Spleen (tissue), 7 donors: ENCODE data around the gene UBN1.

Source experiments
- POLR2A ChIP-seq, 3 donors: fragments of 450-650 bp; IDR thresholded peaks; one replicate each; pipeline ENCODE4 v1.5.1; 2017; ENCODE audit warnings: antibody characterized with exemption in 3 of 3, mild to moderate bottlenecking in 1 of 3
- POLR2AphosphoS5 ChIP-seq, 3 donors: sonication (generic); formaldehyde crosslinking; IDR thresholded peaks; one replicate each; pipeline ENCODE4 v1.5.1; 2017; ENCODE audit warnings: antibody characterized with exemption in 3 of 3
- TF ChIP-seq, protein P1 (sequence below), 11 experiments: fragments of 200-600 bp in 7 of 11; fragments of 450-650 bp in 4 of 11; sonication (generic) in 4 of 11; IDR thresholded peaks in 8 of 11; conservative IDR thresholded peaks in 3 of 11; 1 replicate in 7 of 11; 2 replicates in 4 of 11; pipeline versions ENCODE4 v1.4.0 to v1.8.0; 2016 to 2021; ENCODE audit warnings: antibody characterized with exemption in 11 of 11, inconsistent platforms in 4 of 11, mild to moderate bottlenecking in 1 of 11
- donor health status: DM: no; HTN: no; CAD: no; lungs with moderate emphysema.
- donor health status: DM: no; HTN: no; CAD: no.
- donor health status: DM: no; HTN: no; CAD: no.

DNA sequence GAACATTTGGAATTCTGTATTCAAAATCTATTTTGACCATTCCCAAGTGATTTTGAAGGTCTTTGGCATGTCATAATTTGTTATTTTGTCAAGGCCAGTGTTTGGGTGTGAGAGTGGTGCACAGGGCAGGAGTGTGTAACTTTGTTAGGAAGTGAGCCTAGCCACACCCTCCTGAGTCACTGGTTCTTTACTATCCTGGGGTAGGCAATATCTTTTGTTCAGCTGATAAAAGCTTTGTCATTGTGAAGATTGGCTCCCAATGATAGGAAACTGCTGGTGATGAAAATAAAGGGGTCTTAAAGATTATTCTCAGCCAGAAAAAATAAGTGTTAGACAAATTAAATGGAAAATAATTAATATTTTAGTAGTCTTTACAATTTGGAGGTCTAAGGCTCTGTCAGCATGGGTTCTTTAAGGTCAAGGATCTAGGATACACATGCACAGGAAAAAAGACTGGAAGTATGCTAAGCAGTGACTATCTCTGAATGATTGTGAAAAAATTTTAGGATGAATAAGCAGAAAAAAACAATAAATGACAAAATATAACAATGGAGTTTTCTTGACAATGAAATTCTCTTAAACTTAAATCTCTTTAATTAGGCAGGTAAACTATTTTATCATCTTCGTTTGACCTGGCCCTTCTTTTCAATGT is 5.1 kb downstream of the UBN1 start:
- TF ChIP-seq, protein P1, sequence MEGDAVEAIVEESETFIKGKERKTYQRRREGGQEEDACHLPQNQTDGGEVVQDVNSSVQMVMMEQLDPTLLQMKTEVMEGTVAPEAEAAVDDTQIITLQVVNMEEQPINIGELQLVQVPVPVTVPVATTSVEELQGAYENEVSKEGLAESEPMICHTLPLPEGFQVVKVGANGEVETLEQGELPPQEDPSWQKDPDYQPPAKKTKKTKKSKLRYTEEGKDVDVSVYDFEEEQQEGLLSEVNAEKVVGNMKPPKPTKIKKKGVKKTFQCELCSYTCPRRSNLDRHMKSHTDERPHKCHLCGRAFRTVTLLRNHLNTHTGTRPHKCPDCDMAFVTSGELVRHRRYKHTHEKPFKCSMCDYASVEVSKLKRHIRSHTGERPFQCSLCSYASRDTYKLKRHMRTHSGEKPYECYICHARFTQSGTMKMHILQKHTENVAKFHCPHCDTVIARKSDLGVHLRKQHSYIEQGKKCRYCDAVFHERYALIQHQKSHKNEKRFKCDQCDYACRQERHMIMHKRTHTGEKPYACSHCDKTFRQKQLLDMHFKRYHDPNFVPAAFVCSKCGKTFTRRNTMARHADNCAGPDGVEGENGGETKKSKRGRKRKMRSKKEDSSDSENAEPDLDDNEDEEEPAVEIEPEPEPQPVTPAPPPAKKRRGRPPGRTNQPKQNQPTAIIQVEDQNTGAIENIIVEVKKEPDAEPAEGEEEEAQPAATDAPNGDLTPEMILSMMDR (IDR thresholded peaks at IDR 0.05 in 8 of 11, conservative IDR thresholded peaks at IDR 0.05 in 3 of 11), result no peak
- TF ChIP-seq POLR2A (IDR thresholded peaks at IDR 0.05), result no peak
- TF ChIP-seq POLR2AphosphoS5 (IDR thresholded peaks at IDR 0.05), result peak in 1 of 3 donors; percentile 56
